Right forelimb (tissue), 1 donor: ENCODE data around the gene GPRASP2.

Source experiments
- DNase-seq: peaks from one replicate; pipeline ENCODE4 v3.0.0-alpha.2; 2018

GPRASP2 gene

DNA sequence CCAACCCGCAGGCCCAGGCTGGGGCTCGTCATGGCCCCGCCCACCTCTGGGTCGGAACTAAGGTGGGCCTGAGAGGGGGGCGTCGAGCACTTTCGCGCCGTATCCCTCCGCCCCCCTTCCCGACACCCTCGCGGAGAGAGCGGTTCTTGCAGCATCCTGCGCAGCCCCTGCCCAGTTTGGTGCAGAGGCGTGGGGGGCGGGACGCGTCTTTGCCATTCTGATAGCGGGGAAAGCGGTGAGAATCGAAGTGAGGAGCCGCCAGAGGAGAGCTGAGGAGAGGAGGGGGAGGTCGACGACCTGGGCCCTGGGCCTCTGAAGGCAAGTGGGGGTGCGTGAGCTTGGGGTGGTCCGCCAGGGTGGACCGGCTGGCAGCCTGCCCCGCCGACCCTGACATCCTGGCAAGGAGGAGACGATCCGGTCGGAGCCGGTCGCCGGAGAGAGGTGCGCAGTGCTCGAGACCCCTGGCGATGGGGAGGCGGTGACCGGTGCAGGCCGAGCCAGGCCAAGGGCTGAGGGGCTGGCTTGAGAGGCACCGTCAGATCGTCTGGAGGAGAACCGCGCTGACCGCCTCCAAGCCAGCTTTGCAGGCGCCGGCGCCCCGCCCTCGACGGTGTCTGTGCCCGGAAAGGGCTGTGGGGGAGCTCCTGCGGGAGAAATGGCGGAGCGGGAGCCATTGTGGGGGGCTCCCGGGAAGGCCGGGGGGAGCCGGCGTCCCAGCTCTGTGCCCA is 33.8 kb downstream of the GPRASP2 start:
- DNase-seq: peak; percentile 72

DNA sequence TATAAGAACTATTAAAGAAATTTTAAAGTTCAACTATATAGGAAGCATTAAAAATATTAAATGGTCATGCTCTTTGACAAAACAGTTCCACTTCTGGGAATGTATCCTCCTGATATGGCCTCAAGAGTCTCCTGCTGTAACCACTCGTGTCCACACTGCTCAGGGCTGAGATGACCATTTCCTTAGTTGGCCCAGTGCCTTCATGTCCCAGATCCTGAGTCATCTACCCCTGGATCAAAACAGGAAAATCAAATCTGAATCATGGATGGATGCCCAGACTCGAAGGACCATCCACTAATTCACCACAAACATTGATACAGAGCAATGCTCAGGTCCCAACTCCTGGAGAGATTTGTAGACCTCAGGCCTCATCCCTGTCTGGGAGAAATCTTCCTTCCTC is 53.0 kb downstream of the GPRASP2 start:
- no peak for DNase-seq

DNA sequence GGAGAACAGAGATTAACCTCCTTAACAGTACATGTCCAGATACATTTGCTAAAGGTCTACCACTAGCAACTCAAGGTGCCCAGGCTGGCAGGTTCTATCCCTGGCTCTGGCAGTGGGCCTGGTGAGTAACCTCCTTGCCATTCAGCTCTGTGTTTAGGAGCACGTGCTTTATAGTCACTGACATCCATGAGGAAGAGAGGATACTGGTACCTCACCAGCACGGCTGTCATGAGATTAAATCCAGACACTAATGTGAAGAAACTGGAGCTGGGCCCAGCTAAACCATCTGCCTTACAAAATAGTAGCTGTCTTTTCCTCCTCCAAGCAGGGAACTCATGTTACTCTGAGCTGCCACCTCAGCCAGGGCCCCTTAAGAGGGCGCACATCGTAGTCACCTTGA is 53.6 kb downstream of the GPRASP2 start:
- DNase-seq: no peak

DNA sequence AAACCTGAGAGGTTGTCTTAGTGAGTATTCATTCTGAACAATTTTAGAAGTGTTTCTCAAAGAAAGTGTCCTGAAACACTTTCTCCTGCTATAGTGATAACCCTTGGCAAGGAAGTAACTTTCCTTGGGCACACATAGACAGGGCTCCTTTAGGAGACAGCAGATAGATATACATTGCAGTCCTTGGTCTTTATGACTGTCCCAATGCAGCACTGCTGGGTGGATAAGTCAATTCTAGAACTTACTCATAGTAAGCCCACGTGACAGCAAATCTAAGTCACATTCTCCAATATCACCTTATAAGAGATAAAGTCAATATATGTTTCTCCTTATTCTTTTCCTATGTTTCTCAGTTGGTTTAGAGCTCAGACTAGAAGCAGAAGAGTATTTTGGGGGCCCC is 55.0 kb downstream of the GPRASP2 start:
- no peak for DNase-seq
